Measurements from ENCODE around the gene STEAP1B. TPM values are rescaled to one million over a fixed set of nuclear protein-coding genes. Genes with fewer than 3 reads are reported as not detected.
A peak's percentile ranks its signal among the peaks of the same experiment; 100 is the strongest.
"Not testable (repeated sequence)": the region's sequence is repeated elsewhere in the genome, so short reads cannot be mapped to it uniquely, and the experiment has no call there.

The STEAP1B gene
- total and polyA plus RNA-seq, 2 donors (not counting 3 experiments of a cell fraction or from before 2014, with no cell fraction given), result 32.2 to 46.1 TPM

DNA sequence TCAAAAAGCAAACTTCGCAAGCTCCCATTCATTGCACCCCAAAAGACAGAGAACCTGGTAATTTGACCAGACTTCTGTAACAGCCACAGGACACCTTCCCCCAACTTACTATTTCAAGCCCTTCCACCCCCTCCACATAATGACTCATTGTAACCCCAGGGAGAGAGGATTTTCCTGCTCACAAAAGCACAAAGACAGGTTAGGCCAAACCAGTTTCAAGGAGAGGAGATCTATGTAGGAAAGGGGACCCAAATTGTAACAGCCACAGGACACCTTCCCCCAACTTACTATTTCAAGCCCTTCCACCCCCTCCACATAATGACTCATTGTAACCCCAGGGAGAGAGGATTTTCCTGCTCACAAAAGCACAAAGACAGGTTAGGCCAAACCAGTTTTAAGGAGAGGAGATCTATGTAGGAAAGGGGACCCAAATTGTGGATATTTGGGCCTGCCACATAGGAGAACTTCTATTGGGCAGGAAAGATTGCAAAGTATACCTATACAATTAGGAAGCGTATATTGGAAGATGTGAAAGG is 66.8 kb downstream of the STEAP1B start:
- Histone ChIP-seq H3K79me2 (ENCODE audit: control insufficient read depth, insufficient read depth, low read length) (peaks cover 26% of the 10 kb centered on the region), H3K9ac (replicated peaks; ENCODE audit: extremely low read depth, insufficient read depth, low read length) (peak overlapping the region; percentile 4), H3K27ac (ENCODE audit: insufficient read depth, low read depth, low read length) (peak overlapping the region; percentile 77), H3K4me2 (ENCODE audit: insufficient read depth, low read length) (peak overlapping the region; percentile 9), H3K4me1 (ENCODE audit: control insufficient read depth, extremely low read depth, insufficient read depth, low read length) (peaks cover 28% of the 10 kb centered on the region)
- intact Hi-C loops (cut with micrococcal nuclease); FAIRE-seq; H3K36me3 ChIP-seq (ENCODE audit: control insufficient read depth in 2 of 2, extremely low read depth in 1 of 2, insufficient read depth in 2 of 2, low read length in 2 of 2); H3K9me3 ChIP-seq (replicated peaks; ENCODE audit: control insufficient read depth, insufficient read depth, low read length); H2AFZ ChIP-seq (ENCODE audit: low read depth, low read length); dilution Hi-C loops (cut with MboI; ENCODE audit: extremely low pct_ligation_motif_present, low sequenced_read_pairs); DNase-seq (ENCODE audit: low read depth, low spot score); H3K9me1 ChIP-seq (replicated peaks; ENCODE audit: control insufficient read depth, extremely low read depth, insufficient read depth, low read length); H4K20me1 ChIP-seq (replicated peaks; ENCODE audit: control insufficient read depth, extremely low read depth, insufficient read depth, low read length); H3K4me3 ChIP-seq (replicated peaks in 1 of 3; ENCODE audit: insufficient read depth in 1 of 3, low read depth in 1 of 3, low read length in 3 of 3); BruUV-seq (replicated peaks); H3K27me3 ChIP-seq (ENCODE audit: control insufficient read depth in 2 of 2, insufficient read depth in 2 of 2, low read length in 2 of 2): not testable (repeated sequence)
- TF ChIP-seq FOS (IDR thresholded peaks at IDR 0.05; ENCODE audit: borderline replicate concordance, insufficient read depth, low read length) (peak; percentile 29), JUN (IDR thresholded peaks at IDR 0.05; ENCODE audit: borderline replicate concordance, insufficient read depth, insufficient read length, low read depth) (peak; percentile 8)
- ChIA-PET POLR2A (interaction anchor here (0.9 to 1.0 kb wide), 2 partner anchors 12 kb away, joined by 4 read pairs; no protein-coding TSS in a partner anchor), CTCF (interaction anchor here (1.1 to 4.3 kb wide), 2 partner anchors 11 to 15 kb away, joined by 3 to 22 read pairs; no protein-coding TSS in a partner anchor)

DNA sequence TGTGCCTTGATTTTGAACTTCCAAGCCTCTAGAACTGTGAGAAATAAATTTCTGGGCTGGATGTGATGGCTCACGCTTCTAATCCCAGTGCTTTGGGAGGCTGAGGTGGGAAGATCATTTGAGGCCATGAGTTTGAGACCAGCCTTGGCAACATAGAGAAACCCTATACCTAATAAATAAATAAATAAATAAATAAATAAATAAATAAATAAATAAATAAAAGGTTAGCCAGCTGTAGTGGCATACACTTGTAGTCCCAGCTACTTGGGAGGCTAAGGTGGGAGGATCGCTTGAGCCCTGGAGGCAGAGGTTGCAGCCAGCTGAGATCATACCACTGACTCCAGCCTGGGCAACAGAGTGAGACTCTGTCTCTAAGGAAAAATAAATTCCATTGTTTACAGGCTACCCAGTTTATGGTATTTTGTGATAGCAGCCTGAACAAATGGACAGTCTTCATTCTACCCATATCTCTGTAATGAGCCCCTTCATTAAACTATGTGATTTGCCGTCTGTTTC is 67.7 kb downstream of the STEAP1B start:
- H3K27ac ChIP-seq (ENCODE audit: insufficient read depth, low read depth, low read length), result peak overlapping the region; percentile 77
- no peaks in the 10 kb centered on the region for H3K9me3 ChIP-seq (replicated peaks; ENCODE audit: control insufficient read depth, insufficient read depth, low read length)
- no peak overlapping the region for H3K9ac ChIP-seq (replicated peaks; ENCODE audit: extremely low read depth, insufficient read depth, low read length)
- H3K36me3 ChIP-seq (ENCODE audit: control insufficient read depth in 2 of 2, extremely low read depth in 1 of 2, insufficient read depth in 2 of 2, low read length in 2 of 2), result no peaks in the 10 kb centered on the region
- H3K4me1 ChIP-seq (ENCODE audit: control insufficient read depth, extremely low read depth, insufficient read depth, low read length), result peaks cover 28% of the 10 kb centered on the region
- CTCF ChIA-PET, result interaction anchor here (1.3 to 4.3 kb wide), 2 partner anchors 8 to 12 kb away, joined by 5 to 22 read pairs; no protein-coding TSS in a partner anchor
- H3K9me1 ChIP-seq (replicated peaks; ENCODE audit: control insufficient read depth, extremely low read depth, insufficient read depth, low read length), result no peaks in the 10 kb centered on the region
- H4K20me1 ChIP-seq (replicated peaks; ENCODE audit: control insufficient read depth, extremely low read depth, insufficient read depth, low read length), result no peaks in the 10 kb centered on the region
- peaks cover 30% of the 10 kb centered on the region for H3K79me2 ChIP-seq (ENCODE audit: control insufficient read depth, insufficient read depth, low read length)
- BruUV-seq (replicated peaks), result no TSS peak
- POLR2A ChIA-PET, result interaction anchor here (1.0 kb wide), 1 partner anchor 13 kb away, joined by 4 read pairs; no protein-coding TSS in a partner anchor
- FAIRE-seq, result no peak
- H3K27me3 ChIP-seq (ENCODE audit: control insufficient read depth in 2 of 2, insufficient read depth in 2 of 2, low read length in 2 of 2), result no peaks in the 10 kb centered on the region
- no peak for DNase-seq (ENCODE audit: low read depth, low spot score)
- dilution Hi-C loops (cut with MboI; ENCODE audit: extremely low pct_ligation_motif_present, low sequenced_read_pairs) (no loop called here), intact Hi-C loops (cut with micrococcal nuclease) (no loop called here)
- H3K4me2 ChIP-seq (ENCODE audit: insufficient read depth, low read length), result no peak overlapping the region
- no peak overlapping the region for H2AFZ ChIP-seq (ENCODE audit: low read depth, low read length)
- TF ChIP-seq MYC (IDR thresholded peaks at IDR 0.05; ENCODE audit: low read depth, low read length) (no peak), GATA2 (IDR thresholded peaks at IDR 0.05; ENCODE audit: insufficient read depth, insufficient read length, low read depth, low read length) (no peak), FOS (IDR thresholded peaks at IDR 0.05; ENCODE audit: borderline replicate concordance, insufficient read depth, low read length) (no peak), EZH2 (IDR thresholded peaks at IDR 0.05; ENCODE audit: borderline replicate concordance, low read depth, low read length, severe bottlenecking) (no peak), POLR2A (IDR thresholded peaks at IDR 0.05; ENCODE audit: low read depth, low read length) (no peak), POLR2AphosphoS5 (IDR thresholded peaks at IDR 0.05; ENCODE audit: insufficient read depth, low read depth, low read length) (no peak), JUN (IDR thresholded peaks at IDR 0.05; ENCODE audit: borderline replicate concordance, insufficient read depth, insufficient read length, low read depth) (no peak)
- TF ChIP-seq, protein P1, sequence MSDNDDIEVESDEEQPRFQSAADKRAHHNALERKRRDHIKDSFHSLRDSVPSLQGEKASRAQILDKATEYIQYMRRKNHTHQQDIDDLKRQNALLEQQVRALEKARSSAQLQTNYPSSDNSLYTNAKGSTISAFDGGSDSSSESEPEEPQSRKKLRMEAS (IDR thresholded peaks at IDR 0.05; ENCODE audit: insufficient read depth, insufficient read length), result no peak
- TF ChIP-seq, protein P2, sequence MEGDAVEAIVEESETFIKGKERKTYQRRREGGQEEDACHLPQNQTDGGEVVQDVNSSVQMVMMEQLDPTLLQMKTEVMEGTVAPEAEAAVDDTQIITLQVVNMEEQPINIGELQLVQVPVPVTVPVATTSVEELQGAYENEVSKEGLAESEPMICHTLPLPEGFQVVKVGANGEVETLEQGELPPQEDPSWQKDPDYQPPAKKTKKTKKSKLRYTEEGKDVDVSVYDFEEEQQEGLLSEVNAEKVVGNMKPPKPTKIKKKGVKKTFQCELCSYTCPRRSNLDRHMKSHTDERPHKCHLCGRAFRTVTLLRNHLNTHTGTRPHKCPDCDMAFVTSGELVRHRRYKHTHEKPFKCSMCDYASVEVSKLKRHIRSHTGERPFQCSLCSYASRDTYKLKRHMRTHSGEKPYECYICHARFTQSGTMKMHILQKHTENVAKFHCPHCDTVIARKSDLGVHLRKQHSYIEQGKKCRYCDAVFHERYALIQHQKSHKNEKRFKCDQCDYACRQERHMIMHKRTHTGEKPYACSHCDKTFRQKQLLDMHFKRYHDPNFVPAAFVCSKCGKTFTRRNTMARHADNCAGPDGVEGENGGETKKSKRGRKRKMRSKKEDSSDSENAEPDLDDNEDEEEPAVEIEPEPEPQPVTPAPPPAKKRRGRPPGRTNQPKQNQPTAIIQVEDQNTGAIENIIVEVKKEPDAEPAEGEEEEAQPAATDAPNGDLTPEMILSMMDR (IDR thresholded peaks at IDR 0.05; ENCODE audit: extremely low read depth in 1 of 2, insufficient read depth in 1 of 2, low read depth in 1 of 2, low read length in 2 of 2), result no peak
- no peak overlapping the region for H3K4me3 ChIP-seq (replicated peaks in 1 of 3; ENCODE audit: insufficient read depth in 1 of 3, low read depth in 1 of 3, low read length in 3 of 3)
